ENCODE data around the gene NPAS3.

The NPAS3 gene

GRCh38 chr14:32934073-32934880 is 4.4 kb upstream of the NPAS3 start:
- H3K4me1 Mint-ChIP-seq, result peaks cover 24% of the 10 kb centered on the region
- peak overlapping the region; percentile 12 to 63 for H3K4me3 Mint-ChIP-seq
- peaks cover 77% of the 10 kb centered on the region for H3K27me3 Mint-ChIP-seq
- no peaks in the 10 kb centered on the region for H3K9me3 Mint-ChIP-seq
- ATAC-seq (no peak), DNase-seq (no peak)
- no peak overlapping the region for H3K27ac Mint-ChIP-seq

- Mint-ChIP-seq H3K9me3 (no peaks in the 10 kb centered on the region), H3K27me3 (peaks cover 84% of the 10 kb centered on the region), H3K4me3 (peak overlapping the region in 1 of 2 donors; percentile 12), H3K4me1 (peaks cover 31% of the 10 kb centered on the region), H3K27ac (no peak overlapping the region)
- DNase-seq (no peak), ATAC-seq (no peak)
Measured at GRCh38 chr14:32934881-32935633, 3.6 kb upstream of the NPAS3 start.

- ATAC-seq (peak; percentile 67), DNase-seq (no peak)
- Mint-ChIP-seq H3K4me3 (peak overlapping the region; percentile 86 to 88), H3K27me3 (peaks cover 76% of the 10 kb centered on the region), H3K9me3 (no peaks in the 10 kb centered on the region), H3K27ac (peak overlapping the region; percentile 1 to 72), H3K4me1 (peaks cover 17% of the 10 kb centered on the region)
Measured at GRCh38 chr14:32939254-32940065, 781 bp downstream of the NPAS3 start.

- ATAC-seq (no peak), DNase-seq (no peak)
- no peaks in the 10 kb centered on the region for H3K9me3 Mint-ChIP-seq
- H3K27me3 Mint-ChIP-seq, result peaks cover 76% of the 10 kb centered on the region
- peak overlapping the region; percentile 86 to 88 for H3K4me3 Mint-ChIP-seq
- peaks cover 17% of the 10 kb centered on the region for H3K4me1 Mint-ChIP-seq
- H3K27ac Mint-ChIP-seq, result peak overlapping the region; percentile 1 to 72
Measured at GRCh38 chr14:32940066-32940651, 1.5 kb downstream of the NPAS3 start.

GRCh38 chr14:32940711-32941667 is 2.3 kb downstream of the NPAS3 start:
- H3K4me1 Mint-ChIP-seq, result peaks cover 17% of the 10 kb centered on the region
- H3K27me3 Mint-ChIP-seq, result peaks cover 67% of the 10 kb centered on the region
- H3K4me3 Mint-ChIP-seq, result no peak overlapping the region
- ATAC-seq (no peak), DNase-seq (no peak)
- no peaks in the 10 kb centered on the region for H3K9me3 Mint-ChIP-seq
- H3K27ac Mint-ChIP-seq, result no peak overlapping the region

- no peak for ATAC-seq
- H3K27ac Mint-ChIP-seq, result no peak overlapping the region
- H3K9me3 Mint-ChIP-seq, result no peaks in the 10 kb centered on the region
Measured at GRCh38 chr14:32941668-32942065, 3.0 kb downstream of the NPAS3 start.

GRCh38 chr14:32947081-32947480 is 8.4 kb downstream of the NPAS3 start:
- Mint-ChIP-seq H3K4me1 (no peaks in the 10 kb centered on the region), H3K27me3 (peaks cover 22% of the 10 kb centered on the region), H3K4me3 (no peak overlapping the region), H3K9me3 (no peaks in the 10 kb centered on the region), H3K27ac (no peak overlapping the region)
- DNase-seq (no peak), ATAC-seq (no peak)

More at GRCh38 chr14:32941668-32942065, 3.0 kb downstream of the NPAS3 start:
- Mint-ChIP-seq H3K4me3 (no peak overlapping the region), H3K4me1 (peaks cover 17% of the 10 kb centered on the region), H3K27me3 (peaks cover 61% of the 10 kb centered on the region)
- no peak for DNase-seq

GRCh38 chr14:32947792-32948191 is 9.1 kb downstream of the NPAS3 start:
- no peak for ATAC-seq
- Mint-ChIP-seq H3K27me3 (peaks cover 22% of the 10 kb centered on the region), H3K9me3 (no peaks in the 10 kb centered on the region), H3K27ac (no peak overlapping the region), H3K4me1 (no peaks in the 10 kb centered on the region), H3K4me3 (no peak overlapping the region)
- no peak for DNase-seq

GRCh38 chr14:32950584-32950983 is 11.9 kb downstream of the NPAS3 start:
- Mint-ChIP-seq H3K4me1 (no peaks in the 10 kb centered on the region), H3K27me3 (peaks cover 7% of the 10 kb centered on the region), H3K27ac (no peak overlapping the region), H3K4me3 (no peak overlapping the region), H3K9me3 (no peaks in the 10 kb centered on the region)
- no peak for DNase-seq
- no peak for ATAC-seq

- no peak overlapping the region for H3K4me3 Mint-ChIP-seq
- no peak overlapping the region for H3K27ac Mint-ChIP-seq
Measured at GRCh38 chr14:32967421-32967820, 28.7 kb downstream of the NPAS3 start.

GRCh38 chr14:32968972-32969544 is 30.4 kb downstream of the NPAS3 start:
- Mint-ChIP-seq H3K4me1 (no peaks in the 10 kb centered on the region), H3K4me3 (no peak overlapping the region), H3K27me3 (no peaks in the 10 kb centered on the region), H3K27ac (no peak overlapping the region), H3K9me3 (no peaks in the 10 kb centered on the region)
- no peak for DNase-seq
- no peak for ATAC-seq

More at GRCh38 chr14:32967421-32967820, 28.7 kb downstream of the NPAS3 start:
- no peaks in the 10 kb centered on the region for H3K9me3 Mint-ChIP-seq
- DNase-seq, result no peak
- no peak for ATAC-seq
- no peaks in the 10 kb centered on the region for H3K4me1 Mint-ChIP-seq
- H3K27me3 Mint-ChIP-seq, result no peaks in the 10 kb centered on the region

- no peak for ATAC-seq
- Mint-ChIP-seq H3K27ac (no peak overlapping the region), H3K27me3 (peaks cover 7% of the 10 kb centered on the region), H3K9me3 (no peaks in the 10 kb centered on the region), H3K4me3 (no peak overlapping the region), H3K4me1 (no peaks in the 10 kb centered on the region)
- no peak for DNase-seq
Measured at GRCh38 chr14:32977913-32978312, 39.2 kb downstream of the NPAS3 start.

- DNase-seq (no peak), ATAC-seq (no peak)
- Mint-ChIP-seq H3K4me3 (no peak overlapping the region), H3K4me1 (no peaks in the 10 kb centered on the region), H3K9me3 (no peaks in the 10 kb centered on the region), H3K27ac (no peak overlapping the region), H3K27me3 (peaks cover 7% of the 10 kb centered on the region)
Measured at GRCh38 chr14:32978691-32979255, 40.1 kb downstream of the NPAS3 start.
